ENCODE measurements around the gene MAGEC2. TPM values are rescaled to one million over a fixed set of nuclear protein-coding genes. Genes with fewer than 3 reads are reported as not detected.

Gene MAGEC2
- total RNA-seq, 1 experiment from 2014 or later = not detected

DNA sequence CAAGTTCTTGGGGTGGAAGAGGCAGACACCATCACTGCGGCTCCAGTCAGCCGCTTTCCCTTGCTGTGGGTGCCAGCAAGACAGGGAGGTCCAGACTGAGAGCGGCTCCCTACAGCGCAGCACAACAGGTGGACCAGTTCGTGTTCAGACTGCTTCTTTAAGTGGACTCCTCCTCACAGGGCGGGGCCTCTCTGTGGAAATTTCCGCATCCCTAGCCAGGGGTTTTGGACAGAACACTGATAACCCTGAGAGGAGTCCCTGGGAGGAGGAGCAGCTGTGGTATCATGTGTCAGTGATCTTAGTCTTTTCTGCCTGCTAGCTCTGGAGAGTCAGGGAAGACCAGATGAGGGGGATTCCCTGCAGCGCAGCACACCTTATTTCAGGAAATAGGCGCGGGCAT, 48.5 kb downstream of the MAGEC2 start:
- DNase-seq = no peak
- CTCF ChIA-PET = no interaction called here
- intact Hi-C loops (cut with micrococcal nuclease; ENCODE audit: unreplicated experiment) = no loop called here
- Mint-ChIP-seq H3K4me1 (ENCODE audit: low read depth, unreplicated experiment) (no peaks in the 10 kb centered on the region), H3K27ac (ENCODE audit: unreplicated experiment) (no peak overlapping the region), H3K36me3 (ENCODE audit: insufficient read depth, unreplicated experiment) (no peaks in the 10 kb centered on the region), H3K9me3 (ENCODE audit: low read depth, unreplicated experiment) (peaks cover 2% of the 10 kb centered on the region), H3K4me3 (ENCODE audit: low read depth, unreplicated experiment) (no peak overlapping the region), H3K27me3 (ENCODE audit: unreplicated experiment) (no peaks in the 10 kb centered on the region)
- no TSS peak for BruUV-seq (replicated peaks)
- TF ChIP-seq, protein P1, sequence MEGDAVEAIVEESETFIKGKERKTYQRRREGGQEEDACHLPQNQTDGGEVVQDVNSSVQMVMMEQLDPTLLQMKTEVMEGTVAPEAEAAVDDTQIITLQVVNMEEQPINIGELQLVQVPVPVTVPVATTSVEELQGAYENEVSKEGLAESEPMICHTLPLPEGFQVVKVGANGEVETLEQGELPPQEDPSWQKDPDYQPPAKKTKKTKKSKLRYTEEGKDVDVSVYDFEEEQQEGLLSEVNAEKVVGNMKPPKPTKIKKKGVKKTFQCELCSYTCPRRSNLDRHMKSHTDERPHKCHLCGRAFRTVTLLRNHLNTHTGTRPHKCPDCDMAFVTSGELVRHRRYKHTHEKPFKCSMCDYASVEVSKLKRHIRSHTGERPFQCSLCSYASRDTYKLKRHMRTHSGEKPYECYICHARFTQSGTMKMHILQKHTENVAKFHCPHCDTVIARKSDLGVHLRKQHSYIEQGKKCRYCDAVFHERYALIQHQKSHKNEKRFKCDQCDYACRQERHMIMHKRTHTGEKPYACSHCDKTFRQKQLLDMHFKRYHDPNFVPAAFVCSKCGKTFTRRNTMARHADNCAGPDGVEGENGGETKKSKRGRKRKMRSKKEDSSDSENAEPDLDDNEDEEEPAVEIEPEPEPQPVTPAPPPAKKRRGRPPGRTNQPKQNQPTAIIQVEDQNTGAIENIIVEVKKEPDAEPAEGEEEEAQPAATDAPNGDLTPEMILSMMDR (IDR thresholded peaks at IDR 0.05; ENCODE audit: unreplicated experiment) = no peak
